Frontal cortex (tissue), 4 donors: ENCODE data around the gene GASK1A. TPM values are rescaled to one million over a fixed set of nuclear protein-coding genes. Genes with fewer than 3 reads are reported as not detected.
"Not testable (repeated sequence)": the region's sequence is repeated elsewhere in the genome, so short reads cannot be mapped to it uniquely, and the experiment has no call there.

Experiments
- DNase-seq, 2 donors: peaks; one replicate each; pipeline ENCODE4 v3.0.0; 2012; ENCODE audit warnings: low spot score in 2 of 2
- FAIRE-seq: peaks from 2 replicates; lab custom pipeline; 2012; peaks lifted over from hg19 to GRCh38; lab: Jason Lieb, UNC
- total RNA-seq: library from RNA; depleted of rRNA; stranded (reverse); fragments of >200 nt; gene quantifications from one replicate; pipeline ENCODE4 v1.2.3, GENCODE V29; 2014
- donor health status: control.
- donor health status: control.
- donor health status: control.

Gene GASK1A
- total RNA-seq, 1 donor from 2014 or later, result 4.5 TPM

DNA sequence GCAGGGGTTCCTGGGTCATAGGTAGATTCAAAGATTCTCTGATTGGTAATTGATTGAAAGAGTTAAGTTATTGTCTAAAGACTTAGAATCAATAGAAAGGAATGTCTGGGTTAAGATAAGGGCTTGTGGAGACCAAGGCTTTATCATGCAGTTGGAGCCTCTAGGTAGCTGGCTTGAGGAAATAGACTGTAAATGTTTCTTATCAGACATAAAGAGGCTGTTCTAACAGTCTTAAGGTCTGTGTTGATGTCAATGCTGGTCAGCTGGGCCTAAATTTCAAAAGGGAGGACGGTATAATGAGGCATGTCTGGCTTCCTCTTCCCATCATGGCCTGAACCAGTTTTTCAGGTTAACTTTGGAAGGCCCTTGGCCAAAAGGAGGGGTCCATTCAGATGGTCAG is 48.9 kb downstream of the GASK1A start:
- FAIRE-seq (no peak), DNase-seq (no peak)

DNA sequence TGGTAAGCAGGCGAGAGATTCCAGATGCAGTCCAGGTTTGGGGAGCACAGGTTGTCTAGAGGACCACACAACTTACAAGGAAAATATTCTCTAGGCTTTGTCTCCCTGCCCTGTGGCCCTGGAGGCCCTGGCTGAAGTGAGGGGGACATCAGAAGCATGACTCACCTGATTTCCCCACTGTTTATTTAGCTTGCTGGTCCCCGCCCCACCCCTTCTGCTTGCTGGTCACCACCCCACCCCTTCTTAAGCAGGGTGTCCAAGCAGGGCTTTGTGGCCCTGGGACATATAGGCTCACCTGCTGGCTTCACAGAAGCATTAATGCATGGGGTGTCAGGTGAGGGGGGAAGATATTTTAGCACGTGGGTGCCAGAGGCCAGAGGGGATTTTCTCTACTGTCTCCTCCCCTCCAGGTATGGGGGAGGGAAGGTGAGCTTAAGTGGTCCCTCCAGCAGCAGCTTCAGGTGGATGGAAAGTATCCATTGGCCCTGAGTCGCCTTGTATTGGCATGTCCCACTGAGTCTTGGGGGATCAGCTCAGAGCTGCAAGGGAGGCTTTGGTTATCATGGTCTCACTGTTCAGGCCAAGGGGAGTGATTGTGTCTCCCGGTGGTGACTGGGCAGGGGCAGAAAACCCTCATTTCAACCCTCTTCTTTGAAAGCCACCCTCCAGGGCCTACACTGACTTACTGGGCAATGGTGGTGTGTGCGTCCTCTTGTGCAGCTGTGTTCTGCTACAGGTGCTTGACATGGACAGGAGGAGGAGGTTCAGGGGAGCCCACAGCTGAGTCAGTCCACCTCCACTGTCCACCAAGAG is 49.8 kb downstream of the GASK1A start:
- FAIRE-seq (no peak), DNase-seq (no peak)

DNA sequence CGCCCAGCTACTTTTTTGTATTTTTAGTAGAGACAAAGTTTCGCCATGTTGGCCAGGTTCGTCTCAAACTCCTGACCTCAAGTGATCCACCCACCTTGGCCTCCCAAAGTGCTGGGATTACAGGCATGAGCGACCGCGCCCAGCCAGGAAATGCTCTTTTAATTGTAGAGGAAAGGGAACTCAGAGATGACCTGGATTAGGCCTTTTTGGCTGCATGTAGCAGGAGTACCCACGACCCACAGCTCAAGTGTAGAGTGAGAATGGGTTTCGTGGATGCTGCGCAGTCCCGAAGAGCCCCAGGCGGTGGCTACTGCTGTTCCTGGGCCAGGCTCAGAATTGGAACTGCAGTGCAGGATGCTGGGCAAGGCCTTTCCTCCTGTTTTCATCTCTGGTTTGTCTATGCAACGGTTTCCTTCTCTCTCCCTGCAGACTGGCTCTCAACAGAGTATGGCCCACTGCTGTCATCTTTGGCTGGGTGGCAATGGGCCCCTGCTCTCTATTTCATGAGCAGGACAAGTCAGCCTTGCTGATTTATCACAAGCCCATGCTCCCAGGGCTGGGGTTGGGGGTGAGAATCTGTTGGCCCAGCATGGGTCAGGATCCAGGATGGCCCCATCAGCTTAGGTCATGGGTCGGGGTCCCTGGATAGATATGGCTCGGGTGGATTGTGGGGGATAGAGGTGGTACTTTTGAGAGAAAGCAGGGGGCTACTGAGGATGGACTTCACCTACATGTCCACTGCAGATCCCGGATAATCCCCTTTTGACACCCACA is 51.2 kb downstream of the GASK1A start:
- no peak for FAIRE-seq
- no peak for DNase-seq

DNA sequence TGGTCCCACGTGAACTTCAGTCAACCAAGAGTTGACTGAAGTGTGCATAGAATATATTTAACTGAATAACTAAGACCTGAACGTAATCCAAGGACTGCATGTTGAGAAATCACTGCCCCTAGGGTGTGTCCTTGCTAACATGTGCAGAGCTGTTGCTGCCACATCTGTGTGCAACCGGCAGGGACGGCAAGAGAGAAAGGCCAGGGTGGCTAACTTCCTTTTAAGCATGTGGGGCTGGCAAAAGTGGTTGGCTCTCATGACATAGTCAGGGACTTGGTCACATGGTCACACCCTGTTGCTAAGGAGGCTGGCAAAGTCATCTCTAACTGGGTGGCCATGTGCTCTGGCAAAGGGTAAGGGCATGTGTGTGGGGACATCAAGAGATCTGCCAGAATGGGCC is 52.4 kb downstream of the GASK1A start:
- DNase-seq, result no peak
- no peak for FAIRE-seq

DNA sequence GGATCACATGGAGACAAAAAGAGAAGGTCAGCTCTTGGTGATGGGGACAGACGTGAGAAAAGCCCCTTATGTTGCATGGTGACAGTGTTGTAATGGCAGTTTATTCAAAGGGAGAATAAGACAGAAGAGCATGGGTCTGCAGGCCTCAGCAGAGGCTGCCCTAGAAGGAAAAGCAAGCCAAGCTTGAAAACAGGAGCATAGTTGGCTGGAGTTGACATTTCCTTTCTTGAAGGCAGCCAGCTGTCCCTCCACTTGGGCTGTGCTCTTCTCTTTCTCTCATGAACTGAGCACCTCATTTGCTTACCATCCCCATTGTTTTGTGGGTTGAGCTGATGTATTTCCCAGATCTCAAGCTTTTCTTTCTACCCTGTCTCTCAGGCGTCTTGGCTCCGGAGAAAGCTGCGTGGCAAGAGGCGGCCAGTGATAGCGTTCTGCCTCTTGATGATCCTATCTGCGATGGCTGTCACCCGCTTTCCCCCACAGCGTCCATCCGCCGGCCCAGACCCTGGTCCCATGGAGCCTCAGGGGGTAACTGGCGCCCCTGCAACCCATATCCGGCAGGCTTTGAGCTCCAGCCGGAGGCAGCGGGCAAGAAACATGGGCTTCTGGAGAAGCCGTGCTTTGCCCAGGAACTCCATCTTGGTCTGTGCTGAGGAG is 52.9 kb downstream of the GASK1A start:
- DNase-seq, result no peak
- FAIRE-seq, result no peak

DNA sequence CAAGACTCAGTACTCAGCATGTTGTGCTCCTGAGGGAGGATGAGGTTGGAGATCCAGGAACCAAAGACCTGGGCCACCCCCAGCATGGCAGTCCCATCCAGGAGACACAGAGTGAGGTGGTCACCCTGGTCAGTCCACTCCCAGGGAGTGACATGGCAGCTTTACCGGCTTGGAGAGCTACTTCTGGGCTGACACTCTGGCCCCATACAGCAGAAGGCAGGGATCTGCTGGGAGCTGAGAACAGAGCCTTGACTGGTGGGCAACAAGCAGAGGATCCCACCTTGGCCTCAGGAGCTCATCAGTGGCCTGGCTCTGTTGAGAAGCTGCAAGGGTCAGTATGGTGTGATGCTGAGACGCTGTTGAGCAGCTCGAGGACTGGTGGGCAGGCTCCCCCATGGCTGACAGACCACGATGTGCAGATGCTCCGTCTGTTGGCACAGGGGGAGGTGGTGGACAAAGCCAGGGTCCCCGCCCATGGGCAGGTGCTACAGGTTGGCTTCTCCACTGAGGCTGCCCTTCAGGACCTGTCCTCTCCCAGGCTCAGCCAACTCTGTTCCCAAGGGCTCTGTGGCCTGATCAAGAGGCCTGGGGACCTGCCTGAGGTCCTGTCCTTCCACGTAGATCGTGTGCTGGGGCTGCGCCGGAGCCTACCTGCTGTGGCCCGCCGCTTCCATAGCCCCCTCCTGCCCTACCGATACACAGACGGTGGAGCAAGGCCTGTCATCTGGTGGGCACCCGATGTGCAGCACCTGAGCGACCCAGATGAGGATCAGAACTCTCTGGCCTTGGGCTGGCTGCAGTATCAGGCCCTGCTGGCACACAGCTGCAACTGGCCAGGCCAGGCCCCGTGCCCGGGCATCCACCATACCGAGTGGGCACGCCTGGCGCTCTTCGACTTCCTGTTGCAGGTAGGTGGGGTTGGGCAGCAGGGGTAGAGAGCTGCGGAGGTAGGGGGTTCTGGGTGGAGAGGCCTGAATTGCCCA is 53.8 kb downstream of the GASK1A start:
- FAIRE-seq, result no peak
- DNase-seq, result no peak

DNA sequence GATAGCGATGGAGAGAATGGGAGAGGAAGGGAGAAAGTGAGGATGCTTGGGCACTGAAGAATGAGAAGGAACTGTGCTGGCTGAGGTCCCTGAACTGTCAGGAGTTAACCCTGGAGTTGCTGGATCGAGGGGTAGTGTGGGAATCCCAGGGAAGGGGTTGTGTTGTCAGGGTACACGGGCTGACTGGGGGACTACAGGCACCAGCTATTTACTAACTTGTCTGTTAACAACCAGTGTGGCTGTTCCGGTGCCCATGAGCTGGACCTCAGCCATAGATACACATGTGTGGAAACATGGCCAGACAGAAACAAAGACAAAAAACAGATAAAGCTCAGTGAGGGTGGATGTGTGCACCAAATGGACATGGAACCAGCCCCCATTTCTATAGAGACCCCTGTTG is 55.1 kb downstream of the GASK1A start:
- no peak for DNase-seq
- FAIRE-seq, result no peak

DNA sequence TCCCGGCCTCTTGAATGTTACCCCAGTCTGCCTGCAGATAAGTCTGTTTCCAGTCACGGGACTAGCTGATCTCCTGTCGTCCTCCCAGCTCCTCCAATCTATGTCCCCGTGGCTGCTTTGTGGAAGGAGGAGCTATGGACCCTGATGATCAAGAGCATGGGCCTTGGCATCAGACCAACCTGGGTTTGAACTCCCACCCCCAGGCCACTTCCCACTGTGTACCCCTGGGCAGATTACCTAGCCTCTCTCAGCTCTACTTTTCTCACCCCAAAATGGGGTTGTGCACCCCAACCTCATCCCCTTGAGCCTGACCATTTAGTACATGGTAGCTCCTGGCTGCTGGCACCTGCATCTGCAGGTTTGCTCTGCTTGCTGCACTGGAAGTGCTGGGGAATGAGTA is 55.8 kb downstream of the GASK1A start:
- no peak for DNase-seq
- FAIRE-seq, result no peak

DNA sequence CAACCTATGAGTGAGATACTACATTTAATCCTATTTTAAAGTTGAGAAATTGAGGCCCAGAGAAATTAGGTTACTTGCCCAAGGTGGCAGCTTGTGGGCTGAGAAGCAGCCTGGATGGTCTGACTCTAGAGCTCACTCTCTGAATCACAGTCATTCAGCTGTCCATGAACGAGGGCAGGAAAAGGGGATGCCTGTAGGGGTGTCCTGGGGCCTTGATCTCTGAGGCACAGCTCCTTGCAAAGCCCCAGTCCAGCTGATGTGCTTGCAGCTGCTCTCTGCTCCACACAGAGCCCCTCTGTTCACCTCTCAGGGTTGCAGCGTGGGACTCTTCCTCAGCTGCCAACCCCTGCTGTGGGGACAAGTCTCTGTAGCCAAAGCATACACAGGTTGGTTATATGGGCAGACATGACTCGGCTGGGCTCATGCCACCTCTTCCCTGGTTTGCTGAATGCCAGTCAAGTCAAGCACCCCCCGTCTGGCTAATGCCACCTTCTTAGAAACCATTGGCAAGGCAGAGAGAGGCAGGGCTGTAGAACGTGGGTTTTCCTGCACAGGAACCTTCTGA is 56.8 kb downstream of the GASK1A start:
- DNase-seq (no peak), FAIRE-seq (no peak)

DNA sequence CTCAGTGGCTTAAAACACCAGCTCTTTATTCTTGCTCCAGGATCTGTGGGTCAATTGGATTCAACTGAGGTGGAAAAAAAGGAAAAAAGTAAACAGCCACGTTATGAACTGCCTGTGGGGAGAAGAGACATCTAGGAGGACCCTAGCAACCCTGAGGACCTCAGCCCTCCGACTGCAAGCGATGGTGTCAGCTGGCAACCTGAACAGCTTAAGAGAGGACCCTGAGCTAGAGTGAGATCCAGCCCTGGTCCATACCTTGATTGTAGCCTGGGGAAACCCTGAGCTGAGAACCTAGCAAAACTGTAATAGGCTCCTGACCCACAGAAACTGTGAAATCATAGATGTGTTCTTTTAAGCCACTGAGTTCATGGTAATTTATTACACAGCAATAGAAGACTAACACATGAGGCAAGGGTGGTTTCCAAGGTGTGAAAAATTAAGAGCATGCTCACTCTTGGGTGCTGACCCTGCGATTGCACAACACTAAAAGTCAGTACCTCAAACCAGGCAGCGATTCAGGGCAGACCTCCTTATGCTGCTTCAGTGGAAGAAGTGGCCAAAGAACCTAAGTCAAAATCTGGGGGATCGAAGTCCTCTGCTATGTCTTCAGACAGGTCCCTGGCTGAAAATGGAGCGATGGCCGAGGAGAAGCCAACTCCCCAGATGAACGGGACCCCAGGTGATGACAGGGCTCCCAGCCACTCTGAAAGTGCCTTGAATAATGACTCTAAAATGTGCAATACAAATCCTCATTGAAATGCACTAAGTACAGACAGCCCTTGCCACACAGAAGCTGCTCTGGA is 57.7 kb downstream of the GASK1A start:
- DNase-seq (no peak), FAIRE-seq (no peak)

DNA sequence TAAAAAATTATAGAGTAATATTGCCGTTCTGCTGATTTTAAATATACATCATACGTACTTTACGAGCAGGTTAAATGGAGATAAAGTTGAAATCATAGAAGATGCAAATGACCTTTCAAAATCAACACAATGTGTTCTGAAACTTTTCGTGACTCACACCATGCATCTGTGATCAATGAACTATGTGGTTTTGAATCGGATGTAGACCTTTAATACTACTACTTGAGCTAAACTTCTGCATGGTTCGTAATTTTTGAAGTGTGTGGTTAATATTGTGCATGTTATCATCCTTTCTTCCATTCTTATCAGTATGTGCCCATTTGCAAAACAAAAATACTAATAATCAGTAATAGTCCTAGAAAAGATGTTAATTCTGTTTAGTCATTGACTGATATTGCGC is 58.9 kb downstream of the GASK1A start:
- peak; percentile 42 for FAIRE-seq
- no peak for DNase-seq

DNA sequence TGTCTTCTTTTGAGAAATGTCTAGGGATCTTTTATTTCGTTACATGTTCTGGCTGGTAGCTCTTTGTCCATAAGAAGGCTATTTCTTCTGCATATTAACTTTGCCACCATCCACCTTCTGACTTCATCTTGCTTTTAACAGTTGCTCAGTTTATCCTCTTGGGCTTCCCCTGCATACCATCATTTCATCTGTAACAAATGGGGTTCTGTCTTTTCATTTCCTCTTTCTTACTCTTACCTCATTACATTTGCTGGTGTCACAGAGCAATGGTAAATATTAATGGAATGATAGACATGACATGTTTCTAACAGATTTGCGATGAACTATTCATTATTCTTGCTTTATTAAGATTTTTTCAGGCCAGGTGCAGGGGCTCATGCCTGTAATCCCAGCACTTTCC is 62.4 kb downstream of the GASK1A start:
- no peak for FAIRE-seq
- DNase-seq, result no peak

DNA sequence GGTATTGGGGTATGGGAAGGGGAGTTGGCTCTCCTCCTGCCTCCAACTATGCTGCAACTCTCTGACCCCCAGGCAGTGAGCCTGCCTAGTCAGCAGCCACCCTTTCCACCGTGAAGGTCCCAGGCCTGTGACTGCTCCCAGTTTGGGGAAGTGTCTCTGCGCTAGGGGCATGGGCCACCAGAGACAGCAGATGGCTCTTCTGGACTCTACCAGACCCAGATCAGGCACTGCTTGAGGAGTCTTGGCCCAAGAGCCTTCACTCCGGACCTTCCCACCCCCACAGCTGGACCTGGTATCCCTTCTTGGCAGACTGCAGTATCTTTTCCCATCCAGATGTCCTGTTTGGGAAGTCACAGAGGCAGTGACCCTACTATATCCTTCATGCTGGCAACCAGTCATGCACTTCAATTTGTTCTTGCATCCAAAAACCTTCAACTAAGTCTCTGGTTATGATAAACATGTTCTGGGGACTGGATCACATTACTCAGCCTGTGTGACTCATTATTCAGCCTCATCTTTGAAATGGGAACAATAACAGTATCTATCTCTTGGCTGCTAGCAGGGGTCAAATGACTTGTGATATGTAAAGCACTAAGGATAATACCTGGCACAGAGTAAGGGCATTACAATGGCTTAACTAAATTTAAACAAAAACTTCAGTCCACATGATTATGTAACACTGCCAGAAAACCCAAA is 64.1 kb downstream of the GASK1A start:
- no peak for FAIRE-seq

DNA sequence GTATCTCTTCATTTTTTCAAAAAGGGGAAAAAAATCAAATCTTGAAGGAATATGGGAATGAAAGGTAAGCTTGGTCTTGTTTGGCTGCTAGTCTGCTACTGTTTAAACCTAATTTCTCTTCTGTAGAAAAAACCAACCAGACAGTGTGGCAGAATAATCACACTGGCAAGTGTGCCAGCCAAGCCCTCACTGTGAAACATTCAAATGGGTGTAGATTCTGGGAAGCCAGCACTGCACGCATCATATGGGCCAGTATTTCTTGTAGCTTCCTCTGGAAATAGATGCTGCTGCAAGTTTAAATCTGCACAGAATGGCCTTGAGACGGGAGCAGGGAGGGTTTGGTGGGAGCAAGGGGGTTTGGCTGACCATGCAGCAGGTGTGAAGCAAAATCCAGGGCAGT is 64.7 kb downstream of the GASK1A start:
- DNase-seq (no peak), FAIRE-seq (no peak)

More for the DNA sequence above, 64.1 kb downstream of the GASK1A start:
- no peak for DNase-seq

DNA sequence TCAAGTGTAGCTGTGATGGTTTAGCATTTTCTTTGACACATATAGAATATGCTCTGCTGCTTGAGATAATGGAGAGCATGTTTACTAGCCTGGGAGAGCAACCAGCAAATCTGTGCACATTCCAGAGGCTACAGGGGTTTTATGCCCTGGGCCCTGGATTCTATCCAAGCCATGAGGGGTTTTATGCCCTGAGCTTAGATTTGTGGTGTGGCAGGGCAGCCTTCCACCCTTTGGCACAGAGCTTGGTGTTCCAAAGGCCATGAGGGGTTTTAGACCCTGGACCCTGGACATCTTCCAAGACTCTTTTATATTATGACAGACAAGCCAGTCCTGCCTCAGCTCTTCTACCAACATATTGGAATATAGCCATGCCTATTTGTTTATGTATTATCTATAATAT is 66.0 kb downstream of the GASK1A start:
- FAIRE-seq, DNase-seq: not testable (repeated sequence)

DNA sequence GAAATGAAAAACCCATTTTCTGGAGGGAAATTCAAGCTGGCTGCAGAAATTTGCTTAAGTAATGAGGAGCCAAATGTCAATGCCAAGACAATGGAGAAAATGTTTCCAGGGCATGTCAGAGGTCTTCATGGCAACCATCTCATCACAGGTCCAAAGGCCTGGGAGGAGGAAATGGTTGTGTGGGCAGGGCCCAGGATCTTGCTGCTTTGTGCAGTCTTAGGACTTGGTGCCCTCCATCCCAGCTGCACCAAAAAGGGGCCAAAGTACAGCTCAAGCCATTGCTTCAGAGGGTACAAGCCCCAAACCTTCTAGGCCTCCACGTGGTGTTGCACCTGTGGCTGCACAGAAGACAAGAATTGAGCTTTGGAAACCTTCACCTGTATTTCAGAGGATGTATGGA is 67.5 kb downstream of the GASK1A start:
- FAIRE-seq (no peak), DNase-seq (no peak)

DNA sequence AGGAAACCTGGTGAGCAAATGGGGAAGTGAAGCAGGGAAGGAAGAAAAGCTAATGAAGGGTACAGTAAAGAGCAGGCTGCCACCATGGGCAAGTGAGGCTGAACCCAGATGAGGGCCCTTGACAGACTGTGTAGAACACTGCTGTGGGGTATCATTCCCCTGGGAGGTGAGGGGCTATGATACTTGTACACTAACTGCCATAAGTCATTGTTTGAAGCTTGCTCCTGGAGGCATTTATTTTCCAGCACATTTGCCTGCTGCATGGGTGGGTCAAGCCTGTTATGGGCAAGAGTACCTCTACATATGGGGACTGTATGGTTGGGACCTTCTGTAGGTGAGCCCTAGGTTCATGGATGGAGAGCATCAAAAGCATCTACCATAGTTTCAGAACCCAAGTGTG is 69.4 kb downstream of the GASK1A start:
- FAIRE-seq, result no peak
- no peak for DNase-seq

DNA sequence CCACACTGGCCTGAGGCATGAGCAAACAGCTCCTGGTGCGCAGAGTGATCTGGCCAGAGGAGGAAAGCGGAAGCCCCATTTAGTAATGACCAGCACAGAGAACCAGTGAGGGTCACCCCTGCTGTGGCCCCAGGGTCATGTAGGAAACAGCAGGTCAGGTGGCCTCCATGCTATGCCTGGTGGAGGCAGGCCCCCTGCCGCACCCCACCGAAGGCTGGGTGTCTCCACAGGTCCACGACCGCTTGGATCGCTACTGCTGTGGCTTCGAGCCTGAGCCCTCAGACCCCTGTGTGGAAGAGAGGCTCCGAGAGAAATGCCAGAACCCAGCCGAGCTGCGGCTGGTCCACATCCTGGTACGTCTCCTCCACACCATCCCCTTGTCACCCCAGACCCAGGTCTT is 74.2 kb downstream of the GASK1A start:
- DNase-seq (no peak), FAIRE-seq (no peak)
